HEK293T (cell line): ENCODE data around the gene NWD2.

Experiments used
- HDGF ChIP-seq: fragments of 450-650 bp; IDR thresholded peaks from 2 replicates; pipeline ENCODE4 v1.6.1; 2017; ENCODE audit warnings: antibody characterized with exemption, borderline replicate concordance
- PKNOX1 ChIP-seq: fragments of 450-650 bp; IDR thresholded peaks from 2 replicates; pipeline ENCODE4 v1.6.1; 2016

DNA sequence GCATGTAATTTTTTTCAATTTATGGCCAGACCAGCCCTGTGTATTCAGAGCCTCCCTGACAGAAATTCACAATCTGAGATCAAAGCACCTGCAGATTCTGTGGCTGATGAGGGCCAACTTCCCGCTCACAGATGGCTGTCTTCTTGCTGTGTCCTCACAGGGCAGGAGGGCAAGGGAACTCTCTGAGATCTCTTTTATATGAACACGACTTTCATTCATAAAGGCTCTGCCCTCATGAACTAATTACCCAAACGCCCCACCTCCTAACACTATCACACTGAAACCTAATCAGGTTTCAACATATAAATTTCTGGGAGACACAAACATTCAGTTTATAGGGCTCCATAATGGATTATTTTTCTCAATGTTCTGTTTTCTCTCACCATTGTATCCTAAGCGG is 192.6 kb downstream of the NWD2 start:
- TF ChIP-seq PKNOX1 (no peak), HDGF (no peak)
